Measurements from ENCODE around the gene CILP.
"Not testable (repeated sequence)": the region's sequence is repeated elsewhere in the genome, so short reads cannot be mapped to it uniquely, and the experiment has no call there.

The CILP gene

DNA sequence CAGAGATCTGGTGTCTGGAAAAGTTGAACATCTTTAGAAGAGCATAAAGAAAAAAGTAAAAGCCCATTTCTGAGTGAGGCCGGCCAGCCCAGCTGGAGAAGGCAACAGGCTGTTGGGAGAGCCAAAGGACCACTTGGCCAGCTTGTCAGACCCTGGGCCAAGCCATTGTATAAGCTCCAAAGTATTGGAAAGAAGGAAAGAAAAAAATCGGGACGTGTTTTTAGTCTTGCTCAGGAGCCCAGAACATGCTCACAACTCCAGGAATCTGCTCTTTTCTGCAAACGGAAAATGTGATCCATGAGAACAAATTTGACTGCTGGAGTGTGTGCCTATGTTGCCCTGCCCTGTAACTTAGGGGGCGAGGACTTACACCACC, 15.7 kb downstream of the CILP start:
- no peak for DNase-seq (ENCODE audit: low spot score)

DNA sequence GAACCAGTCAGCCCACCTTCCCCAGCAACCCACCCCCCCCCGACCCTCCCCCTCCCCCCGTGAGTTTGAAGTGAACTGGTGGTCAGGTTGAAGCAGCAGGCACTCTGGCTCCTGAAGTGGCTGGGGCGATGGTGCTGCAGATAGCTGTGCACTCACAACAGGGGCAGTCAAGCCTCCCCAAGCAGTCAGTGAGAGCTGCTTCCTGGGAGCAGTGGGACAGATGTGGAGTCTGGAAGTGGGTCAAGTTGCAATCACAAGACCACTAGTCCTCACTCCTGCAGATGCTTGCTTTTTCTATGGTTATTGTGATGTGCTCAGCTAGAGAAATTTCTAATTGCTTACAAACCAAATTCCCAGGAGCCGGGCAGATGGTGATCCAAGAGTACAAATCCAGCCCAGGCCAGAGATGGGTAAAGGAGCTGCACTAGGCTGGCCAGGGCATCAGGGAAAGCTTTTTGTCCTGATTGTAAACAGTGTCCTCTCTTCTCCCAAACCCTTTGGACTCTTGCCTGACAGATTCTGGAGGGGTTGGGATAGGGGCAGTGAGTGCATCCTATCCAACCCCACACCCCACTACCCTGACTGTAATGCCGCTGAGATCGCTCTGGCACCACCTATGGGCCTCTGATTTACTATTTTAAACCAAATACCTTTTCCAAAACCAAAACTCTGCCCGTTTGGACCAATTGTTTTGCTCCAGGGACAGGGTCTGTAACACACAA, 16.3 kb downstream of the CILP start:
- DNase-seq (ENCODE audit: low spot score), result no peak

DNA sequence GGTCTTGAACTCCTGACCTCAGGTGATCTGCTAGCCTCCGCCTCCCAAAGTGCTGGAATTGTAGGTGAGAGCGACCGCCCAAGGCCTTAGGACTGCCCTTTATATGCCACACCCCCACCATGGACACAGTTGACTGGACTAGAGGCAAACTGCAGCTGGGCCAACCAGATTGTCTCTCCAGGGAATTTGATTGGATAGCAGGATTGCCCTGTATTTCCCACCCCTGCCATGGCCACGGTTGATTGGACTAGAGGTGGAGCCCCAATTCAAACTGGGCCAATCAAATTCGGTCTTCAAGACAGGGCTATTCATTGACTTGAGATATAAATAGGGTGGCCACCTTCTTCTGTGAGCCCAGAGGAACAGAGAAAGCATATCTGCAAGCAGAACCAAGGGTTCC, 19.3 kb downstream of the CILP start:
- peak; percentile 18 for DNase-seq (ENCODE audit: low spot score)

DNA sequence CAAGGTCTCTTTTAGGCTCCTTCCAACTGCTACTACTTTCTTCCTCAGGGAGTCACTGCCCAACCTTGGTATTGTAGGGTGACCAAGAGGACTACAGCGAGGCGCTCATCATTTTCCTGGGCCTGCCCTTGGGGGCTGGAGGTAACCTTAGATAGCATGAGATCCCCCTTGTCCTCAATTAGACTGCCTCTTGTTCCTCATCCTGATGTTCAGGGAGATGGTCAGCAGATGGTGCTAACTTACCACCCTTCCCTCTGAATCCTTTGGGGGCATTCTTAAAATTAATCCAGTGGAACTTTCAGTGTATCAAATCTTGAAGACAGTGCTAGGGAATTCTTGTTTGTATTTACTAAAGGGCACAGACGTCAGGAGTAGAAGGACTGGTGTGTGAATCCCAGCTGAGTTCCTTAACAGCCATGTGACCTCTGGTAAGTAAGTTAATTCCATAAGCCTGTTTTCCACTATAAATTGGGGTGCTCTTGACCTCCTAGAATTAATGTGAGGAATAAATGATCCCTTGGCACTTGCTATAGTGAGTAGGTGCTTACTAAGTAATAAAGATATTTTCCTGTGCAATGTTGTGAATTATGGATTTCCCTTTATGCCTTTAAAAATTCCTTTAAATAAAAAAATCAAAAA, 22.1 kb downstream of the CILP start:
- DNase-seq (ENCODE audit: low spot score), result peak; percentile 73

DNA sequence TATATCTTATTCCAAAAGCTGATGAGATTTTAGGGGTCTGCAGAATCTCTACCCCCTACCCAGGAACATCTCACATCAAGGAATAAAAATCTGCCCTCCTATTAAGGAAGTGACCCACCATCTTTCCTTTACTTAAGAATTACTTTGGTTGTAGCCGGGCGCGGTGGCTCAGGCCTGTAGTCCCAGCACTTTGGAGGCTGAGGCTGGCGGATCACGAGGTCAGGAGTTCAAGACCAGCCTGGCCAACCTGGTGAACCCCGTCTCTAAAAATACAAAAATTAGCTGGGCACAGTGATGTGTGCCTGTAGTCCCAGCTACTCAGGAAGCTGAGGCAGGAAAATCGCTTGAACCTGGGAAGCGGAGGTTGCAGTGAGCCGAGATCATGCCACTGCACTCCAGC, 22.8 kb downstream of the CILP start:
- not testable (repeated sequence) for DNase-seq (ENCODE audit: low spot score)

DNA sequence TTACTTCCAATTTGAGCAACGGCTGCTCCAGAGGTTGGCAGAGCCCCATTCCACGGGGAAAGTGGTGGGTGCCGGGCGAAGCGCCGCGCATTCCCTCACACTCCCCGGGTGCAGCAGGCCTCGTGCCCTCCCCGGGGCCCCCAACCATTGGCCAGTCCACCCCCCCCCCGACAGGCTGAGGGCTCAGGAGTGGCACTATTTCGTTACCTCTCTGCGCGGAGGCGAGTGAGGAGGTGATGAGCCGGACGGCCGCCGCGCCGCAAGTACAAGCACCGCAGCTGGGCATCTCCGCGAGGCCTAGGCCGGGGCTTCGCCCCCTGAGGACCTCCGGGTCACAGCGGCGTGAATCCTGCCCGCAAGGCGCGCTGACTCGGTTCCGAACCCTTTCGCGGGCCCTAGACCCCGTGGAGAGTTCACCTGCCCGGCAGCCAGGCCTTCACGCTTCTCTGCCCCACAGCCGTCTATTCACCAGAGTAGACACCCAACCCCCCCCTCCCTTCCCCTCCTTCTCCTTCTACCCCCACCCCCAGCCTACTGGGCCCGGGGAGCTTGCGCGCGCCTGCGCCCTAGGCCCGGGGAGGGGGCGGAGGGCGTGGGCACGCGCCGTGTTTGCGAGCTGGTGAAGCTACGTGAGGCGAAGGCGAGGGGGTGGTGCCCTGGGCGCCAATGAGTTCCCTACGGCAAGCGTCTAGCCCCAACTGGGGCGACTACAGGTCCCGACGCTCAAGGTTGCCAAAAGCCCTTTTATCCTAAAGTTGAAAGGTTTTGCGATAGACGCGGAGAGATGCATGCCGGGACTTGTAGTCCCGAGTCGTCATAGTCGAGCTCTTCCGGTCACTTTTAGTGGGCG, 26.2 kb downstream of the CILP start, which contains the start of gene CLPX:
Gene CLPX (minus strand): TSS at position 475 of the 850 bp plus-strand sequence. CDS start 189 bp downstream, at position 286.
- peak; percentile 95 for DNase-seq (ENCODE audit: low spot score)

DNA sequence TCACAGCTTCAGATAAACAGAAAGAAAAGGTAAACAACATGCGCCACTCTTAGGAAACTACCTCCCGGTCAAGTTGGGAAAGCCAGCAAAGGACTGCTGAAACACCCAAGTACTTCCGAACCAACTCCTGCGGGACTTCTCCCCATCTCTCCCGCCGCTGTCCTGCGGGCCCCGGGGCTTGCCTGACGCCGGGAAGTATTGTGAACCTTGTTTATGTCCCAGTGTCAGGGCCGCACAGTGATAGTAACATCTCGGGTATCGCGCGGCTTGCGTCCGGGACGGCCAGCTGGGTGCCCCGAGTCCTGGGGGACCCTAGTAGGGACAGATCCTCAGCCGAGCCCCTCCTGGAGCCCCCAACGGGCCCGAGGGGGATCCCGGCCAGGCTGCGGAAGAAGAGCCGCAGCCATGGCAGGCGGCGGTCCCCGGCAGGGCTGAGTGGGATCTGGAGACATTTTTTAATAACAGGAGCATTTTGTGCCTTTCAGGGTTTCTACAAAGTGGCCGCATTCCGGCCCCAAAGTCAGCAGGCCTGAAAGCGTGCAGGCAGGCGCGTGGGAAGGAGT, 26.9 kb downstream of the CILP start:
- peak; percentile 68 for DNase-seq (ENCODE audit: low spot score)

DNA sequence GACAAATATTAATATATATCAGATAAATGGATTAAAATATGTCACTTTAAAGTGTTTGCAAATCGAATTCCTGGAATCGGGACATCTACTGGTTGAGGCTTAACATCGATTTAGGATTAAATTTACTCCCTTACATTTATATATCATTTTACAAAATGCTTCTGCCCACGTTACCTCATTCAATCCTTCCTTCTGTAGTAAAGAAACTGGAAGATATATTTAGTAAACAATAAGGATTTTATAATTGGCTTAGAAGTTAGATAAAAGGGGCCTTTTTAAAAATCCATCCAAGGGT, 27.5 kb downstream of the CILP start:
- no peak for DNase-seq (ENCODE audit: low spot score)

DNA sequence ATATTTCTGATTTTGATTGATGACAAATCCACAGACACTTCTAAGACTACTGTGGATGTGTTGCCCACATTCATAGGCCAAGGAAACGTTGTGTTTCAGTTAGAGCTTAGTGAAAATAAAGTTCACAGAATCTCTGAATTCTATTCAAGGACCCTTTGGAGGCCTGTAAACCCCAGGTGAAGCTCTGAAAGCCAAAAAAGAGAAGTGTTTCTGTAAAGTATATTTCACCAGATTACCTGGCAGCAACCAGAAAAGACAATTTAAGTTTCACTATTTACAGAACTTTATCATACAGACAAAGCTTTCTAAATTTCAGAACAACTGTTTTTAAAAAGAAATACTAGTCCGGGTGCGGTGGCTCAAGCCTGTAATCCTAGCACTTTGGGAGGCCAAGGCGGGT, 28.7 kb downstream of the CILP start:
- no peak for DNase-seq (ENCODE audit: low spot score)

DNA sequence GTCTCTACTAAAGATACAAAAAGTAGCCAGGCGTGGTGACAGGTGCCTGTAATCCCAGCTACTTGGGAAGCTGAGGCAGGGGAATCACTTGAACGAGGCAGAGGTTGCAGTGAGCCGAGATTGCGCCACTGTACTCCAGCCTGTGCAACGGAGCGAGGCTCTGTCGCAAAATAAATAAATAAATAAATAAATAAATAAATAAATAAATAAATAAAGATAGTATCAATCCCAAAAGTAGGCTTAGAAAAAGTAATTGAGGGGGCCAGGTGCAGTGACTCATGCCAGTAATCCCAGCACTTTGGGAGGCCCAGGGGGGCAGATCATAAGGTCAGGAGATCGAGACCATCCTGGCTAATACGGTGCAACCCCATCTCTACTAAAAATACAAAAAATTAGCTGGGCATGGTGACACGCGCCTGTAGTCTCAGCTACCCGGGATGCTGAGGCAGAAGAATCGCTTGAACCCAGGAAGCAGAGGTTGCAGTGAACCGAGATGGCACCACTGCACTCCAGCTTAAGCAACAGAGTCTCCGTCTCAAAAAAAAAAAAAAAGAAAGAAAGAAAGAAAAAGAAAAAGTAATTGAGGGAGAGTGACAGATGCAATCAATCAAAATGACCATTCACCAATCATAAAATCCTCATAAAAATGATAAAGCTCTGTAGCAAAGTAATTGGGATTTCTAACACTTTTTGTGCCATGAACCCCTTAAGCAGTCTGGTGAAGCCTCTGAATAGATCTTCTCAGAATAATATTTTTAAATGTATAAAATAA, 29.5 kb downstream of the CILP start:
- DNase-seq (ENCODE audit: low spot score), result not testable (repeated sequence)

DNA sequence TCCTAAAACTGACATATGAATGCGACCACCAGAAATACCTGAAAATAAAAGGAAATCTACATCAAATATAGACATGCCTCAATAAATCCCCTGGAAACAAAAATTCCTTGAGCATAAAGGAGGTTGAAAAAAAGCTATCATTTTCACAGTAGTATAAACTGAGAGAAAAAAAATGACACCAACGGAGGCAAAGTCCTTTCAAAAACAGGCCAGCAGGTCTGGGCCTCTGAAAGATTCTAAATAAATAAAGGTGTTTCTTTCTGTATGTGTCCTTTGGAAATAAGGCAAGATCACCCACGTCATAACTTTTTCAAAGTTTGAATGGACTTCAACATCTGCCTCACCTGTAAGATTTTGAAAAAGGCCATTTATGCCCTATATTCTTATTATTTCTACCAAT, 31.1 kb downstream of the CILP start:
- DNase-seq (ENCODE audit: low spot score), result no peak

DNA sequence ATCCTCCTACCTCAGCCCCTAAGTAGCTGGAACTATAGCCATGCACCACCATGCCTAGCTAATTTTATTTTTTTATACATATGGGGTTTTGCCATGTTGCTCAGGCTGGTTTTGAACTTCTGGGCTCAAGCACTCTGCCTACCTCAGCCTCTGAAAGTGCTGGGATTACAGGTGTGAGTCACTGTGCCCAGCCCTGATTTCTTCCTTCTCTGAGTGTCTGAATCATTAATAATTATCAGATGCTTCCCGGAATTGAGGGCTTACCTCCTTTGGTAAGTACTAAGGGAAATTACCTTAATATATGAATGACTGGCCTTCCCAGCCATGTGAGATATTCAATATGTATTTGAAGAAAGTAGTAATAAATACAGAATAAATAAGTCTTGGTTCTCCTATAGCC, 33.4 kb downstream of the CILP start:
- no peak for DNase-seq (ENCODE audit: low spot score)

DNA sequence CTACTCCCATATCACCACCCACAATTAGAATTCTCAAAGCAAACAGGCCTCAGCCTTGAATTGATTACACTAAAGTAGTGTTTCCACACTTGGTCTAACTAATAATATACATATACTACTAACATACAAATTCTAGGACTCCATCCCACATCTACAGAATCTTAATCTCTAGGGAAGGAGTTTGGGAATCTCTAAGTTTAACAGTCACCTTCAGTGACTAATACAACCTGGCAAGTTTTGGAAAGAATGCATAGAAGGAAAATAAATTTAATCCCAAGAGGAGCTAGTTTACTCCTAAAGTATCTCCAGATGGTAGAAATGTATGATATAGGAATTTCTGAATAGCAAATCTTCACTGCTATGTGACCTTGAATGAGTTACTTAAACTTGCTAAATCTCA, 35.2 kb downstream of the CILP start:
- DNase-seq (ENCODE audit: low spot score), result no peak

DNA sequence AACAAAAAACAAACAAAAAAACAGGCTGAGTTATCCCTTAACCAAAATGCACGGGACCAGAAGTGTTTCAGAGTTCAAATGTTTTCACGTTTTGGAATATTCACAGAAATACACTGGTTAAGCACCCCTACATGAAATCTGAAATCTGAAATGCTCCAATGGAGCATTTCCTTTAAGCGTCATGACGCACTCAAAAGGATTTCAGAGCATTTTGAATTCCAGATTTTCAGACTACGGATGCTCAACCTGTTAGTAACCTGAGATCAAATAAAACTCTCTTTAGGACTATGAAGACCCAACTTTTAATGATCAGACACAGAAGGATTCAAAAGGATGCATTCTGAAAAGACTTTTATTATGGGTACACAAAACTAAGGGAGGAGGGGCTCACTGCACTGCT, 35.8 kb downstream of the CILP start:
- no peak for DNase-seq (ENCODE audit: low spot score)

DNA sequence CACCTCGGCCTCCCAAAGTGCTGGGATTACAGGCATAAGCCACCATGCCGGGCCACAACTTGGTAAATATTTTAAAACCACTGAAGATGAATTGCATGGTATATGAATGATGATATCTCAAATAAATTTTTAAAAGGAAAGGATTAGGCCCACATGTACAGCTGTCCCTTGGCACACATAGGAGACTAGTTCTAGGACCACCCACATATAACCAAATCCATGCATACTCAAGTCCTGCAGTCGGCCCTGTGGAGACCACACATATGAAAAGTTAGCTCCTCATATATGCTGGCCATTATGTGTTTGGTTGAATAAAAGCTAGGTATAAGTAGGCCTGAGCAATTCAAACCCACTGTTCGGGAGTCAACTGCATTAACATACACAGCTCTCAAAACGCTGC, 36.8 kb downstream of the CILP start:
- DNase-seq (ENCODE audit: low spot score), result no peak

DNA sequence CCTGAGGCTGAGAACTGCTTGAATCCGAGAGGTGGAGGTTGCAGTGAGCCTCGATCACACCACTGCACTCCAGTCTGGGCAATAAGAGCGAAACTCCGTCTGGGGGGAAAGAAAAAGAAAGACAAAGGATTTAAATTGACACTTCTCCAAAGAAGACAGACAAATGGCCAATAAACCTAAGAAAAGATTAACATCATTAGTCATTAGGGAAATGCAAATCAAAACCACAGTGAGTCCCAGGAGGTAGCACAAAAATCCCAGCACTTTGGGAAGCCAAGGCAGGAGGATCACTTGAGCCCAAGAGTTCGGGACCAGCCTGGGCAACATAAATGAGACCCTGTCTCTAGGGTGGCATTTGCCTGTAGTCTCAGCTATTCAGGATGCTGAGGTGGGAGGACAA, 38.7 kb downstream of the CILP start:
- no peak for DNase-seq (ENCODE audit: low spot score)

DNA sequence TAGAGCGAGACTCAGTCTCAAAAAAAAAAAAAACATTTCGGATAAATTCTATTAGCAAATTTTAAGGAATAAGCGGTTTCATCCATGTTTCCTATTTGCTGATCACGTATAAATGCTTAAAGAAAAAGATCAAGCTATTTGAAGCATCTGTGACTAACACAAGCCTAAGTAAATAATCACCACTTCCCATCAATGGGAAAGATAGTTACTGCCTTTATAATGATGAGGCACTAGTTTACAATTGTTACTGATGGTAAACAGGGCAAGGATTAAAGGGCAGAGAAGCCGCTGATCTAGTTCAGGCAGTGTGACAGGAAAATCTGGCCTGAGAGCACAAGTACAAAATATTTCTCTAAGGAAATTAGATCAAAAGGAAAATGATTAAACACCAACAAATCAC, 39.8 kb downstream of the CILP start:
- DNase-seq (ENCODE audit: low spot score), result no peak

DNA sequence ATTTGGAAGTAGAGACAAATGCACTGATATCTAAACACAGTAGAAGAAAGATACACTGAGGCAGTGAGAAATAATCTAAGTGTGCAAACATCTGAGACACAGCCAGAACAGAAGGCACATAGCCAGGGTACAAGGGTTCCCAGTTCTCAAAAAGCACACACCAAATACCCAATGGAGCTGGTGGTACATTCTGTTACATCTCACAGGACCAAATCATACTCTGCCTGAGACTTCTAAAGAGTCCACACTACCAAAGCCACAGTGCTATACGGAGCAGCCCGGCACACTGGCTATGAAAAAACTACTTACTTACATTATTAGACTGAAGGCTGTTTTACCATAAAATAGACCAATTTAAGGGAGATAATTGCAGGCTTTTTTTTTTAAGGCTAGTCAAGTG, 45.4 kb downstream of the CILP start:
- DNase-seq (ENCODE audit: low spot score), result no peak

DNA sequence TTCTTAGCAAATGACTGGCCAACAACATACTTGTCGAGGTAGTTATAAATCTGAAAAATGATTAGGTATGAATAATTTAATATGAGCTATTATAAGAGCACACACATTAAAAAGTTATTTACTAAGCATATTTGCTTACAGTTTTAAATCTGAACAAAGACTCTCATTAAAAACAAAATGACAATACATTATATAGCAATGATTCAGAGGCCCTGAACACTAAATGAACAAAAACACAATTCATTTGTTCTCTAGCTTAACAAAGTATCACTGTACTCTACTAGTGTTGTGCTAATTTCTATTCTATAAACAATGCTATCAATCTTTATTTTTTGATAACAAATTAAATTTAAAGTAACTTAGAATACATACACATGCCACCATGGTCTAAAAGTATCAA, 47.1 kb downstream of the CILP start:
- no peak for DNase-seq (ENCODE audit: low spot score)

DNA sequence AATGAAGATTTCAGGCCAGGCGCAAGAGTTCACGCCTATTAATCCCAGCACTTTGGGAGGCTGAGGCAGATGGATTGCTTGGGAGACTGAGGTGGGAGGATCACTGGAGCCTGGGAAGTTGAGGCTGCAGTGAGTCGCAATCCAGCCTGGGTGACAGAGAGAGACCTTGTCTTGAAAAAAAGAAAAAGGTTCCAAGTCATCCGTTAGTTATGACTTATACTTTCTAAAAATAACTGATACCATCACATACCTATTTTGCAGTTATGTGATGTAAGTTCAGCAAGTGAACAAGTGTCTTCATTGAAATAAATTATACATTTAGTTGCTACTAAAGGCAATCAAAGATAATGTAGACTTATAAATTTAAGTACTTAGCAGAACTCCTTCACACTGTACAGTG, 48.2 kb downstream of the CILP start:
- DNase-seq (ENCODE audit: low spot score), result peak; percentile 49

DNA sequence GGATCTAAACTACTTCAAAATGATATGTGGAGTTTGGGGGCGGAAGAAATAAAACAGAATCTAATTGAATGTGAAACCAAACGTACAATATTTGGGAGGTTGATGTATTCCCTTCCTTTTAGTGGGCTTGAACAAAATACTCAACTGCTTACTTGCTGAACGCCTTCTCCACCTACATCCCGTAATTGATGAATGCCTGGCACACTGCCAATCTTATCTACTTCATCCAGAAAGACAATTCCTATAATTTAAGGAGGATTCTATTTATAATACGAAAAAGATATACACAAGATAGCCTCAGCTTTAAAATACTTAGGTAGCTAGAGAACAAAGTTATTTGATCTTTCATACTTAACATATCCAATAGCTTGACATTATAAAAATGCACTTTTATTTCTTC, 54.6 kb downstream of the CILP start:
- no peak for DNase-seq (ENCODE audit: low spot score)

DNA sequence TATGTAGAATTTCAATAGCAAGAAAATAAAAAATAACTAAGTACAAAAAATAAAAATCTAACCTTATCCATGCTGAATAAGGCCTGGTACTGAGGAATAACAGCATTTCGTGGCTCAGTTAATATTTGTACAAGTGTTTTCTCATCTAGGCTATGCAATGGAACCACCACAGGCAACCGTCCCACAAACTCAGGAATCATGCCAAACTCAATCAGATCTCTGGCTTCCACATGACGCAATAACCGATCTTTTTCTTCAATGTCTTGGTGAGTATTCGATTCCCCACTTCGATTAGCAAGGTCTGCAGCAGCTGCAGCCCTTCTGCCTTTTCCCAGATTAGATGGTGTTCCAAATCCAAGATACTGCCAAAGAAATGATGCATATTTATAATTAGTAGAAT, 56.6 kb downstream of the CILP start:
- no peak for DNase-seq (ENCODE audit: low spot score)
